HepG2 (cell line): ENCODE results near the gene LAMC3.

ENCODE experiments used
- ZNF136 ChIP-seq: sonication (generic); formaldehyde crosslinking; IDR thresholded peaks from 2 replicates; pipeline ENCODE4 v1.8.1; 2022; ENCODE audit warnings: low read depth, mild to moderate bottlenecking, moderate library complexity, missing genetic modification reagents
- TF ChIP-seq, protein P1 (sequence below): sonication (generic); formaldehyde crosslinking; IDR thresholded peaks from 2 replicates; pipeline ENCODE4 v1.4.0; 2020; ENCODE audit warnings: mild to moderate bottlenecking, missing genetic modification reagents

DNA sequence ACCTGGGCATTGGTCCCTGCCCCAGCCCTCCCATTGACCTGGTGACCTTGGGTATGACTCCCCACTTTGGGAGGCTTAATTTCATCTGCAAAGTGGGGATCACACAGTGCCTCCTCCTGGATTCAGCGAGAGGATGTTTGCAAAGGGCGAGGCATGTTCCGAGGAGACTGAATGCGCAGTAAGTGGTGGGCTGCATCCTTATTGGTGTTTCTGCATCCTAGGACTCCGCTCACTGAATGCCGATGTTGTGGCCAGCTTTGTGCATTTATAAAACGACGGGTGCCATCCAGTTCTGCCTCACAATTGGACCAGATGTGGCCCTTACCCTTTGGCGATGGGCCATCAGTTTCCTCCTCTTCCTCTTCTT lies 63.9 kb downstream of the LAMC3 start:
- TF ChIP-seq, protein P1, sequence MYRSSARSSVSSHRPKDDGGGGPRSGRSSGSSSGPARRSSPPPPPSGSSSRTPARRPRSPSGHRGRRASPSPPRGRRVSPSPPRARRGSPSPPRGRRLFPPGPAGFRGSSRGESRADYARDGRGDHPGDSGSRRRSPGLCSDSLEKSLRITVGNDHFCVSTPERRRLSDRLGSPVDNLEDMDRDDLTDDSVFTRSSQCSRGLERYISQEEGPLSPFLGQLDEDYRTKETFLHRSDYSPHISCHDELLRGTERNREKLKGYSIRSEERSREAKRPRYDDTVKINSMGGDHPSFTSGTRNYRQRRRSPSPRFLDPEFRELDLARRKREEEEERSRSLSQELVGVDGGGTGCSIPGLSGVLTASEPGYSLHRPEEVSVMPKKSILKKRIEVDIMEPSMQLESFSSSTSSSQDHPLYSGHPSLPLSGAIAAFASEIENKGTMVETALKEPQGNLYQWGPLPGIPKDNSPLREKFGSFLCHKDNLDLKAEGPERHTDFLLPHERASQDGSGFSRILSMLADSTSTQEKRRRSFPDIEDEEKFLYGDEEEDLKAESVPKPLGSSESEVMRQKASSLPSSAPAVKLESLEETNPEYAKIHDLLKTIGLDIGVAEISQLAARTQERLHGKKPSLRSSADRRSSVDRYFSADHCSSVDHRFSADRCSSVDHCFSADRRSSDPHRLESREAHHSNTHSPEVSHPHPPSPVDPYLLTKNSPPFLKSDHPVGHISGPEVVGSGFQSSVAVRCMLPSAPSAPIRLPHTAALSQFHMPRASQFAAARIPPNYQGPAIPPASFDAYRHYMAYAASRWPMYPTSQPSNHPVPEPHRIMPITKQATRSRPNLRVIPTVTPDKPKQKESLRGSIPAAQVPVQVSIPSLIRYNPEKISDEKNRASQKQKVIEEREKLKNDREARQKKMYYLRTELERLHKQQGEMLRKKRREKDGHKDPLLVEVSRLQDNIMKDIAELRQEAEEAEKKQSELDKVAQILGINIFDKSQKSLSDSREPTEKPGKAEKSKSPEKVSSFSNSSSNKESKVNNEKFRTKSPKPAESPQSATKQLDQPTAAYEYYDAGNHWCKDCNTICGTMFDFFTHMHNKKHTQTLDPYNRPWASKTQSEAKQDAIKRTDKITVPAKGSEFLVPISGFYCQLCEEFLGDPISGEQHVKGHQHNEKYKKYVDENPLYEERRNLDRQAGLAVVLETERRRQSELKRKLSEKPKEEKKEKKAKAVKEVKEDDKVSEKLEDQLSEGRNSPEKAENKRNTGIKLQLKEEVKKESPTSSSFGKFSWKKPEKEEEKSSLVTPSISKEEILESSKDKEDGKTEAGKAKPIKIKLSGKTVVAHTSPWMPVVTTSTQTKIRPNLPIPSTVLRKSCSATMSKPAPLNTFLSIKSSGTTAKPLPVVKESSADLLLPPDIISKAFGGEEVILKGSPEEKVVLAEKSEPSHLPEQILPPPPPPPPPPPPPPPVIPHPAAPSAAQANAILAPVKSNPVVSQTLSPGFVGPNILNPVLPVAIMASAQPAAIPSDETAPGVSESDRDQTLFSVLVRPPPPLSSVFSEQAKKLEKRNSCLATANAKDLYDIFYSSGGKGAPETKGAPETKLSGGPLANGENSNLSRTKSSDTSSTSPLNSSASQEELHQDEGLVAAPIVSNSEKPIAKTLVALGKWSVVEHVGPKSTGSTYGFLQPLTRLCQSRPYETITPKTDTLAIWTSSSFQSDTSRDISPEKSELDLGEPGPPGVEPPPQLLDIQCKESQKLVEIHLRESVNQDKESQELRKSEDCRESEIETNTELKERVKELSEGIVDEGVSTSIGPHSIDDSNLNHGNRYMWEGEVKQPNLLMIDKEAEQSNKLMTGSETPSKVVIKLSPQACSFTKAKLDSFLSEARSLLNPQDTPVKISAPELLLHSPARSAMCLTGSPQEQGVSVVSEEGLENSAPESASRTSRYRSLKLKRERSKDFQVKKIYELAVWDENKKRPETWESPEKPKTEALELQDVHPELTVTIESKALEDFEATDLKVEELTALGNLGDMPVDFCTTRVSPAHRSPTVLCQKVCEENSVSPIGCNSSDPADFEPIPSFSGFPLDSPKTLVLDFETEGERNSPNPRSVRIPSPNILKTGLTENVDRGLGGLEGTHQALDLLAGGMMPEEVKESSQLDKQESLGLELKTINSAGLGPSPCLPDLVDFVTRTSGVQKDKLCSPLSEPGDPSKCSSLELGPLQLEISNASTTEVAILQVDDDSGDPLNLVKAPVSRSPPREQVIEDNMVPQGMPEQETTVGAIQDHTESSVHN: no peak
- TF ChIP-seq ZNF136 (CRISPR knock-in tag): no peak
